Measurements from ENCODE around the gene USP17L28.
"Not testable (repeated sequence)": the region's sequence is repeated elsewhere in the genome, so short reads cannot be mapped to it uniquely, and the experiment has no call there.

The USP17L28 gene

GRCh38 chr4:9348593-9348992, at the start of gene USP17L28:
TSS of gene USP17L28 (plus strand) at chr4:9348893. CDS start at chr4:9348893, 0 bp downstream.
- DNase-seq (ENCODE audit: low spot score) = not testable (repeated sequence)

- DNase-seq (ENCODE audit: low spot score) = not testable (repeated sequence)
Measured at GRCh38 chr4:9324191-9324590, 24.5 kb upstream of the USP17L28 start.

- not testable (repeated sequence) for DNase-seq (ENCODE audit: low spot score)
Measured at GRCh38 chr4:9324865-9325264, 23.8 kb upstream of the USP17L28 start, which contains the start of gene USP17L24. TSS of gene USP17L24 (plus strand) at chr4:9325165. CDS start at chr4:9325165, 0 bp downstream.

GRCh38 chr4:9329611-9330010, 19.1 kb upstream of the USP17L28 start, which contains the start of gene USP17L25:
TSS of gene USP17L25 (plus strand) at chr4:9329911. CDS start at chr4:9329911, 0 bp downstream.
- not testable (repeated sequence) for DNase-seq (ENCODE audit: low spot score)

- not testable (repeated sequence) for DNase-seq (ENCODE audit: low spot score)
Measured at GRCh38 chr4:9334358-9334757, 14.3 kb upstream of the USP17L28 start, which contains the start of gene USP17L26. TSS of gene USP17L26 (plus strand) at chr4:9334658. CDS start at chr4:9334658, 0 bp downstream.

GRCh38 chr4:9339103-9339502, 9.6 kb upstream of the USP17L28 start, which contains the start of gene USP17L5:
TSS of gene USP17L5 (plus strand) at chr4:9339403. CDS start at chr4:9339403, 0 bp downstream.
- DNase-seq (ENCODE audit: low spot score) = not testable (repeated sequence)

- DNase-seq (ENCODE audit: low spot score) = not testable (repeated sequence)
Measured at GRCh38 chr4:9343848-9344247, 4.8 kb upstream of the USP17L28 start, which contains the start of gene USP17L27. TSS of gene USP17L27 (plus strand) at chr4:9344148. CDS start at chr4:9344148, 0 bp downstream.

- not testable (repeated sequence) for DNase-seq (ENCODE audit: low spot score)
Measured at GRCh38 chr4:9350866-9351265, 2.2 kb downstream of the USP17L28 start.

- DNase-seq (ENCODE audit: low spot score) = not testable (repeated sequence)
Measured at GRCh38 chr4:9353338-9353737, 4.6 kb downstream of the USP17L28 start, which contains the start of gene USP17L29. TSS of gene USP17L29 (plus strand) at chr4:9353638. CDS start at chr4:9353638, 0 bp downstream.

- DNase-seq (ENCODE audit: low spot score) = not testable (repeated sequence)
Measured at GRCh38 chr4:9362829-9363228, 14.1 kb downstream of the USP17L28 start, which contains the start of gene USP17L30. TSS of gene USP17L30 (plus strand) at chr4:9363129. CDS start at chr4:9363129, 0 bp downstream.

- not testable (repeated sequence) for DNase-seq (ENCODE audit: low spot score)
Measured at GRCh38 chr4:9379881-9380280, 31.2 kb downstream of the USP17L28 start.

DNA sequence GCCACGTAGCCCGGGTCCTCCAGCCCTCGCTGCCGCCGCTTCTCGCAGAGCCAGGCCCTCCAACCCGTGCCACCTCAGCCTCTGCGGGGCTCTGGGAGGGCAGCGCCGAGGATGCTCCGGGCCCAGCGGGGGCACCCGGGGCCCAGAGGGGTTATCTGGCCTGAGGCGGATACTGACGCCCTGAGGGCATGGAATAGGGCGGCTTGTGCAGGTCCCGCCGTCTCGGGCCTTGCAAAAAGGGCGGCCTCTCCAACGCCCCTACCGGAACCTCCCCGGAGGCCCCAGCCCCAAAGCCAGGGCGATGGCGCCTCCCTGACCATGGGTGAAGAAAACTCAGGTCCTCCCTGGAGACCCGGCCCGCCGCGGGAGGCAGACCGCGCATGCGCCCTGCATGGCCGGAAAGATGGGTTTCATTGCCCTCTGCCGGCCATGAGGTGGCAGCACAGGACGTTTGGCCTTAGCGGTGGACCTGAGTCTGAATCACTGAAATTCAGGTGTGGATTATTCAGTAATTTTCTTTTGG, 32.4 kb downstream of the USP17L28 start:
- DNase-seq (ENCODE audit: low spot score) = not testable (repeated sequence)

- DNase-seq (ENCODE audit: low spot score) = no peak
Measured at GRCh38 chr4:9384126-9384525, 35.4 kb downstream of the USP17L28 start.

DNA sequence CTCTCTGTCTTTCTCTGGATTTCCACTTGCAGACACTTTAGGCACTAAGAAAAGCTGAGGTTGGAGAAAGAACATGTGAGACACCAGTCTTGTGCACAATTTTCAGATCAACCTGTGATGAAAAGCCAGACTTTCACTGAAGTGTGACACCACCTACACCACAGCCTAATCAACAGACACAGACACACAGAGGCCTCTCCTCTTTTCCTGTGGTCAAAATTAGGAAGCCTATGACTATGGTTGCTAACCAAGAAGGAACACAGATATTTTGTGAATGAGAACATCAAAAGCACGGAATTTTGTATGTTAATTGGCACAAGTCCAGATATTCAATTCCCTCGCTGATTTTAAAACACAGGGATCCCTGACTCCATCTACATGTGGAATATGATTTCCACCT, 40.3 kb downstream of the USP17L28 start:
- not testable (repeated sequence) for DNase-seq (ENCODE audit: low spot score)

Data from pons (tissue), 1 donor.